OCI-LY3 (cell line): ENCODE measurements around the gene TSTD2.

ENCODE experiments used
- CTCF ChIP-seq: fragments of 200-600, 300-600 bp; sonication (generic); IDR thresholded peaks from 2 replicates; pipeline ENCODE4 v1.5.1; 2014; ENCODE audit warnings: antibody characterized with exemption, low read length, low read depth
- EZH2phosphoT487 ChIP-seq: fragments of 200-600 bp; shearing (Covaris generic); IDR thresholded peaks from 2 replicates; pipeline ENCODE4 v1.6.1; 2018; ENCODE audit warnings: antibody characterized with exemption, mixed run types, low read depth

GRCh38 chr9:97635026-97635425 is 1.9 kb upstream of the TSTD2 start:
- TF ChIP-seq CTCF (no peak), EZH2phosphoT487 (no peak)
